ENCODE data around the gene AZU1.
A peak's percentile ranks its signal among the peaks of the same experiment; 100 is the strongest.

AZU1 gene

GRCh38 chr19:861756-862580 is 34.3 kb downstream of the AZU1 start:
- TF ChIP-seq POLR2AphosphoS5 (IDR thresholded peaks at IDR 0.05; ENCODE audit: low read depth, low read length): no peak
- TF ChIP-seq POU2F2 (IDR thresholded peaks at IDR 0.05; ENCODE audit: low read depth, low read length): no peak
- TF ChIP-seq TAF1 (IDR thresholded peaks at IDR 0.05; ENCODE audit: low read depth, low read length): no peak
- TF ChIP-seq POLR2A (IDR thresholded peaks at IDR 0.05; ENCODE audit: low read depth, low read length): no peak
- TF ChIP-seq SPI1 (IDR thresholded peaks at IDR 0.05; ENCODE audit: low read depth, low read length): no peak
- no peak for TF ChIP-seq PAX5 (IDR thresholded peaks at IDR 0.05; ENCODE audit: insufficient read depth, low read length, severe bottlenecking)
- FAIRE-seq (no peak), DNase-seq (ENCODE audit: insufficient read length, low spot score) (no peak)

DNA sequence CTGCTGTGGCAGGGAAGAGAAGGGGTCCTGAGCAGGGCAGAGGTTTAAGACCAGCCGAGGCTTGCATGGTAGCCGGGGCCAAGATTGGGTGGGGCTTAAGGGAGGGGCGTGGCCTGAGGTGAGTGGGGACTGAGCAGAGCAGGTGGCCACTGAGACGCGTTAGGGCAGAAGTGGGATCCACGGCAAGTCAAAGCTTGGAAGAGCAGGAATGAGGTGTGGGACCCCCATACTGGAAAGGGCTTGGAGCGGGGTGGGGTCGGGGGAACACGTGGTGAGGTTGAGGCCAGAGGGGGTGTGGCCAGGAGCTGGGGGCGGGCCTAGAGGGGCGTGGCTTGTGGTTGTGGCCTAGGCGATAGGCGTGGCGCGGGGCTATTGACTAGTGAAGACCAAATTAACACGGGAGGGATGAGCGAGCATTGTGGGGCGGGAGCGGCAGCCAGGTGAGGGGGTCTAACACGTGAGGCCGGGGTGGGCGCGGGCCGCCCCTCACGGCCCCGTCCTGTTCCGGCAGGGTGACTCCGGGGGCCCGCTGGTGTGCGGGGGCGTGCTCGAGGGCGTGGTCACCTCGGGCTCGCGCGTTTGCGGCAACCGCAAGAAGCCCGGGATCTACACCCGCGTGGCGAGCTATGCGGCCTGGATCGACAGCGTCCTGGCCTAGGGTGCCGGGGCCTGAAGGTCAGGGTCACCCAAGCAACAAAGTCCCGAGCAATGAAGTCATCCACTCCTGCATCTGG is 35.1 kb downstream of the AZU1 start:
- FAIRE-seq (peak; percentile 38), DNase-seq (ENCODE audit: insufficient read length, low spot score) (no peak)
- TF ChIP-seq POLR2A (IDR thresholded peaks at IDR 0.05; ENCODE audit: low read depth, low read length) (no peak), POLR2AphosphoS5 (IDR thresholded peaks at IDR 0.05; ENCODE audit: low read depth, low read length) (no peak), POU2F2 (IDR thresholded peaks at IDR 0.05; ENCODE audit: low read depth, low read length) (no peak), TAF1 (IDR thresholded peaks at IDR 0.05; ENCODE audit: low read depth, low read length) (no peak), PAX5 (IDR thresholded peaks at IDR 0.05; ENCODE audit: insufficient read depth, low read length, severe bottlenecking) (no peak), SPI1 (IDR thresholded peaks at IDR 0.05; ENCODE audit: low read depth, low read length) (no peak)

DNA sequence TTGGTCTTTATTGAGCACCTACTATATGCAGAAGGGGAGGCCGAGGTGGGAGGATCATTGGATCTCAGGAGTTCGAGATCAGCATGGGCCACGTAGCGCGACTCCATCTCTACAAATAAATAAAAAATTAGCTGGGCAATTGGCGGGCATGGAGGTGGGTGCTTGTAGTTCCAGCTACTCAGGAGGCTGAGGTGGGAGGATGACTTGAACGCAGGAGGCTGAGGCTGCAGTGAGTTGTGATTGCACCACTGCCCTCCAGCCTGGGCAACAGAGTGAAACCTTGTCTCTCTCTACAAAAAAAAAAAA is 35.6 kb downstream of the AZU1 start:
- no peak for DNase-seq (ENCODE audit: insufficient read length, low spot score)
- TF ChIP-seq PAX5 (IDR thresholded peaks at IDR 0.05; ENCODE audit: insufficient read depth, low read length, severe bottlenecking): no peak
- no peak for TF ChIP-seq POLR2AphosphoS5 (IDR thresholded peaks at IDR 0.05; ENCODE audit: low read depth, low read length)
- no peak for TF ChIP-seq POU2F2 (IDR thresholded peaks at IDR 0.05; ENCODE audit: low read depth, low read length)
- no peak for FAIRE-seq

DNA sequence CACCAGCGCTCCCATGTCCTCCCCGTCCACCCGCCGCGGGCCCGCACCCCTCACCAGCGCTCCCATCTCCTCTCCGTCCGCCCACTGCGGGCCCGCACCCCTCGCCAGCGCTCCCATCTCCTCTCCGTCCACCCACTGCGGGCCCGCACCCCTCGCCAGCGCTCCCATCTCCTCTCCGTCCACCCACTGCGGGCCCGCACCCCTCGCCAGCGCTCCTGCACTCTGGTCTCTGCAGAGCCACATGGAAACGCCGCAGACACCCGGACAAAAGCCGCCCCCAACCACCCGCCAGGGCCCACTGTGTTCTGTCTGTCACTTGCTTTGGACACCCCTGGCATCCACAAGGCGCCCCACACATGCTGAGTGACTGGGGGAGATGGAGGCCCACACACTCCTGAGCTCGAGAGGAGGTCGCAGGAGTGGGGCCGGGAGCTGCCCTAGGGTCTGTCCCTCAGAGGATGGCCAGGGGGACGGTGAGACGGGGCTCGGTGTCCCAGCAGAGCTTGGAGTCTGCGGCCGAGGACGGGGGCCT is 39.2 kb downstream of the AZU1 start:
- no peak for FAIRE-seq
- DNase-seq (ENCODE audit: insufficient read length, low spot score): no peak
- TF ChIP-seq POU2F2 (IDR thresholded peaks at IDR 0.05; ENCODE audit: low read depth, low read length) (no peak), POLR2A (IDR thresholded peaks at IDR 0.05; ENCODE audit: low read depth, low read length) (no peak), PAX5 (IDR thresholded peaks at IDR 0.05; ENCODE audit: insufficient read depth, low read length, severe bottlenecking) (no peak), TAF1 (IDR thresholded peaks at IDR 0.05; ENCODE audit: low read depth, low read length) (no peak), SPI1 (IDR thresholded peaks at IDR 0.05; ENCODE audit: low read depth, low read length) (no peak), POLR2AphosphoS5 (IDR thresholded peaks at IDR 0.05; ENCODE audit: low read depth, low read length) (no peak)

GRCh38 chr19:867301-867793 is 39.7 kb downstream of the AZU1 start:
- TF ChIP-seq POU2F2 (IDR thresholded peaks at IDR 0.05; ENCODE audit: low read depth, low read length) (no peak), POLR2A (IDR thresholded peaks at IDR 0.05; ENCODE audit: low read depth, low read length) (no peak), TAF1 (IDR thresholded peaks at IDR 0.05; ENCODE audit: low read depth, low read length) (no peak), SPI1 (IDR thresholded peaks at IDR 0.05; ENCODE audit: low read depth, low read length) (no peak), PAX5 (IDR thresholded peaks at IDR 0.05; ENCODE audit: insufficient read depth, low read length, severe bottlenecking) (no peak), POLR2AphosphoS5 (IDR thresholded peaks at IDR 0.05; ENCODE audit: low read depth, low read length) (no peak)
- DNase-seq (ENCODE audit: insufficient read length, low spot score) (no peak), FAIRE-seq (no peak)

GRCh38 chr19:867855-868457 is 40.3 kb downstream of the AZU1 start:
- DNase-seq (ENCODE audit: insufficient read length, low spot score) (no peak), FAIRE-seq (no peak)
- TF ChIP-seq SPI1 (IDR thresholded peaks at IDR 0.05; ENCODE audit: low read depth, low read length) (no peak), POU2F2 (IDR thresholded peaks at IDR 0.05; ENCODE audit: low read depth, low read length) (no peak), POLR2A (IDR thresholded peaks at IDR 0.05; ENCODE audit: low read depth, low read length) (no peak), TAF1 (IDR thresholded peaks at IDR 0.05; ENCODE audit: low read depth, low read length) (no peak), PAX5 (IDR thresholded peaks at IDR 0.05; ENCODE audit: insufficient read depth, low read length, severe bottlenecking) (no peak), POLR2AphosphoS5 (IDR thresholded peaks at IDR 0.05; ENCODE audit: low read depth, low read length) (no peak)

GRCh38 chr19:868458-869244 is 41.0 kb downstream of the AZU1 start:
- FAIRE-seq (no peak), DNase-seq (ENCODE audit: insufficient read length, low spot score) (no peak)
- TF ChIP-seq POU2F2 (IDR thresholded peaks at IDR 0.05; ENCODE audit: low read depth, low read length): no peak
- no peak for TF ChIP-seq TAF1 (IDR thresholded peaks at IDR 0.05; ENCODE audit: low read depth, low read length)
- TF ChIP-seq POLR2AphosphoS5 (IDR thresholded peaks at IDR 0.05; ENCODE audit: low read depth, low read length): no peak
- TF ChIP-seq POLR2A (IDR thresholded peaks at IDR 0.05; ENCODE audit: low read depth, low read length): no peak
- no peak for TF ChIP-seq SPI1 (IDR thresholded peaks at IDR 0.05; ENCODE audit: low read depth, low read length)
- TF ChIP-seq PAX5 (IDR thresholded peaks at IDR 0.05; ENCODE audit: insufficient read depth, low read length, severe bottlenecking): no peak

DNA sequence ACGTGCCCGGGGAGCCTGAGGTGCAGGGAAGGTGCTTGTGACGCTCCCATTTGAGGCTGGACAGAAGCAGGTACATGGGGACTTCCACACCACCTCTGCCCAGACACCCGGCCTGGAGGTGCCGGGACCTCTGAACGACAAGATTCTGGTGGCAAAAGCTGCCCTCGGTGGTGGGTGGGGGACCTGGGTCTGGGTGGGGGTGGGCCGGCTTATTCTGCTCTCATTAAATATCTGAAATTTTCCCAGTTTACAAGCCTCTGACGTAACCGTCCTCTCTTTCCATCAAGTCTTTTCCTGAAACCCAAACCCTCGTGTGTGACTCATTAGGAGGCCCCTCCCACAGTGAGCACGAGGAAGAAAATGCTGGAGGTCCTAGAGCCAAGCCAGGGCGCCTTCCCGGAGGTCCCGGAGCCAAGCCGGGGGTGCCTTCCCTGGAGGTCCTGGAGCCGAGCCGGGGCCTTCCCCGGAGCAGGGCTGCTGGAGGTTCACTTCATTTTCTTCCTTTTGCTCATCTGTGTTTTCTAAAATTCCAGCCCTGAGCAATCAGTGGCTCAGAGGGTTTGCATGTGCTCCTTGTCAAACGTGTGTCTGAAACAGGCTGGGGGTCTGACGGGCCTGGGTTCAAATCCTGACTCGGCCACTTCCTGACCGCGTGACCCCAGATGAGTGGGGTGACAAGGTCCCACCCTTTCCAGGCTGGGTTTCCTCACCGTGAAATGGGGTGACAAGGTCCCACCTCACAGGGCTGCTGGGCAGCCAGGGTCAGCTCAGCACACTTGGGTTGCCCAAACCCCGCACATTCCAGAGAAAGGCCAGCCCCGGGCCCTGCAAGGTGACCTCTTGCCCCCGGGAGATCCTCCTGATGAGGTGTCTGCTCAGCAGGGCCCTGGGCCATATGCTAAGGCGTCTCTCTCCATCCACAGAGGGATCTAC is 41.9 kb downstream of the AZU1 start:
- no peak for TF ChIP-seq SPI1 (IDR thresholded peaks at IDR 0.05; ENCODE audit: low read depth, low read length)
- FAIRE-seq (no peak), DNase-seq (ENCODE audit: insufficient read length, low spot score) (no peak)
